SK-N-SH treated with all-trans-retinoic acid at 6 μM for 48 hours (cell line): ENCODE data around the gene HK2.

Experiments
- RARB ChIP-seq: fragments of 250-450 bp; sonication (Bioruptor Pico); IDR thresholded peaks from 2 replicates; pipeline ENCODE4 v1.8.0; 2021; ENCODE audit warnings: mild to moderate bottlenecking, moderate library complexity
- TSHZ2 ChIP-seq: fragments of 250-450 bp; sonication (Bioruptor Pico); IDR thresholded peaks from 2 replicates; pipeline ENCODE4 v1.5.0; 2020; ENCODE audit warnings: mild to moderate bottlenecking, moderate library complexity

GRCh38 chr2:74860079-74860478 is 26.2 kb downstream of the HK2 start:
- no peak for TF ChIP-seq RARB
- TF ChIP-seq TSHZ2 (CRISPR knock-in tag) = no peak
